ENCODE measurements around the gene OVCA2.

The OVCA2 gene

GRCh38 chr17:2050300-2051060, 8.7 kb downstream of the OVCA2 start:
- intact Hi-C loops (cut with DNase I), result no loop called here
- DNase-seq, result peak in 6 of 10 donors; percentile 32 to 88 (median 57)

GRCh38 chr17:2051061-2051932, 9.5 kb downstream of the OVCA2 start:
- intact Hi-C loops (cut with DNase I), result no loop called here
- DNase-seq, result peak in 5 of 10 donors; percentile 37 to 92 (median 59)

DNA sequence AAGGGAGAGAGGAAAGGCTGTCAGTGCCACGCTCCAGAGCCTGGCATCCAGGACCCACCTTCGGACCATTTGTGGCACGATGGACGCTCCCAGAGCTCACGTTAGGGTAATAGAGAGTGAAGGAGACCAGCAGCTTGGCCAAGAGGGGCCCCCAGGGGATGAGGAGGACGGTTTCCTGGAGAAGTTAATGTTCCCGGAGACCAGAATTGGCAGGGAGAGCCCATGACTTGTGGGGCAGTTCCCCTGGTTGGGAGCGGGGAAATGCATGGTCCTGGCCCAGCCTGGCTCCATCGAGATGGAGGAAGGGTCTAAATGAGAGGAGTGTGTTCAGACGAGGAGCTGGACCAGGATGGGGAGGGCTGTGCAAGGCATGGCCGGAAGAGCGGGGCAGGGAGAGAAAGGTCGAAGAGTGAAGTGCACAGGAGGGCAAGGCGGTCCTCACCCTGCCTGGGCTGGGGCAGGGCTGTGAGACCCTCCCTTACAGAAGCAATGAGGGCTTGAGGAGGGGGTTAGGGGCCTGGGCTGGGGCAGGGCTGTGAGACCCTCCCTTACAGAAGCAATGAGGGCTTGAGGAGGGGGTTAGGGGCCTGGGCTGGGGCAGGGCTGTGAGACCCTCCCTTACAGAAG, 10.2 kb downstream of the OVCA2 start:
- DNase-seq, result no peak
- intact Hi-C loops (cut with DNase I), result no loop called here

DNA sequence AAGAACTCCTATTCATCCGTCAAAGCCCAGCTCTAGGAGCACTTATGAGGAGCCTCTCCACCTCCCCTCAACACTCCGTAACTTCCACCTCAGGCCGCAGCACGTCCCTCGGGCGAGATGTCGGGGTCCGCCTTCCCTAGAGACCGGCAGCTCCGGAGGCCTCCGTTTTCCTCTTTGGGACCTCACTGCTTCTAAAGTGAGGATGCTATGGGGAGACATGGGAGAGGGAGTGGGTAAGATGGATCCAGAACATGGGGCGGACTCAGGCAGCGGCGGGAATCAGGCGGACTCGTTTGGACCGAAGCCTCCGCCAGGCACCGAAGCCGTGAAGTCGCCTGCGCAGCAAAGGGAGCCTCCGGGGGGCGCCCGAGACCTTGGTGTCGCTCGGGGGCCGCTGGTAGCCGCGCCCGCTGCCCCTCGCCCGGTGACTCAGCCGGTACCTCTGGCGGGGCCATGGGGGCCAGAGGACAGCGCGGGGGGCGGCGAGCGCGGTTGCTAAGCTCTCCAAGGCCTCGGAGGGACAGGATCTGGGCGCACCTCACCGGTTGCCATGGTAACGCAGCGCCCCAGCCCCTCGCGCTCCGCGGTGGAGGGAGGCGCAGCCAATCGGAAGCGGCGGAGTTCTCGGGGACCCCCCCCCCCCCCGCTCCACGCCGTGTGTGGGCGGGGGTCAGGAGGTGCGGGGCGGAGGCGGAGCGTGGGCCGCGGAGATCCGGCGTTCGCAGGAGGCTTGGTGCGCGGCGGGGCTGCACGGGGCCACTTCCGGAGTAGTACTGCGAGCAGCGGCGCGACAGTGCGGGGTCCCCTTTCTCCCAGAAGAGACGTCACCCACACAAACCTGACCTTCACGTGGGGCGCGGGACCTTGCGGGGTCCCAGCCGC, 11.8 kb downstream of the OVCA2 start:
- DNase-seq, result peak; percentile 45 to 95 (median 70)
- intact Hi-C loops (cut with DNase I), result no loop called here

DNA sequence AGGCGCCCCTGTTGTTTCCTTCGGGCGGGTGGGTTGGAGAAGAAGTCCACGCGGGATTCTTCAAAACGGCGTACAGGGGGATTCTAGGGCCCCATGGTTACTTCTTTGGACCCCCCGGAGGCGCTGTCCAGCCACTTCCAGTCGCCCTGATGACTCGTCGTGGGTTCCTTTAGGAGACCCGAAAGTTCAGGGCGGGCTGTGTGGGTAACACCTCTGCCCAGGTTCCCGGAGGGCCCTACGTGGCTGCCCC, 12.4 kb downstream of the OVCA2 start:
- DNase-seq, result no peak
- intact Hi-C loops (cut with DNase I), result no loop called here

- peak in 9 of 10 donors; percentile 38 to 95 (median 57) for DNase-seq
- intact Hi-C loops (cut with DNase I), result loop anchor here (1.0 kb wide), 1 partner anchor 190 kb away; no protein-coding TSS in a partner anchor
Measured at GRCh38 chr17:2054512-2055291, 12.9 kb downstream of the OVCA2 start, which contains the start of gene HIC1. TSS of gene HIC1 (plus strand) at chr17:2055103. CDS start at chr17:2056691, 1,588 bp downstream.

GRCh38 chr17:2055292-2056205, 13.7 kb downstream of the OVCA2 start:
- intact Hi-C loops (cut with DNase I), result loop anchor here (1.0 kb wide), 1 partner anchor 189 kb away; no protein-coding TSS in a partner anchor
- no peak for DNase-seq

DNA sequence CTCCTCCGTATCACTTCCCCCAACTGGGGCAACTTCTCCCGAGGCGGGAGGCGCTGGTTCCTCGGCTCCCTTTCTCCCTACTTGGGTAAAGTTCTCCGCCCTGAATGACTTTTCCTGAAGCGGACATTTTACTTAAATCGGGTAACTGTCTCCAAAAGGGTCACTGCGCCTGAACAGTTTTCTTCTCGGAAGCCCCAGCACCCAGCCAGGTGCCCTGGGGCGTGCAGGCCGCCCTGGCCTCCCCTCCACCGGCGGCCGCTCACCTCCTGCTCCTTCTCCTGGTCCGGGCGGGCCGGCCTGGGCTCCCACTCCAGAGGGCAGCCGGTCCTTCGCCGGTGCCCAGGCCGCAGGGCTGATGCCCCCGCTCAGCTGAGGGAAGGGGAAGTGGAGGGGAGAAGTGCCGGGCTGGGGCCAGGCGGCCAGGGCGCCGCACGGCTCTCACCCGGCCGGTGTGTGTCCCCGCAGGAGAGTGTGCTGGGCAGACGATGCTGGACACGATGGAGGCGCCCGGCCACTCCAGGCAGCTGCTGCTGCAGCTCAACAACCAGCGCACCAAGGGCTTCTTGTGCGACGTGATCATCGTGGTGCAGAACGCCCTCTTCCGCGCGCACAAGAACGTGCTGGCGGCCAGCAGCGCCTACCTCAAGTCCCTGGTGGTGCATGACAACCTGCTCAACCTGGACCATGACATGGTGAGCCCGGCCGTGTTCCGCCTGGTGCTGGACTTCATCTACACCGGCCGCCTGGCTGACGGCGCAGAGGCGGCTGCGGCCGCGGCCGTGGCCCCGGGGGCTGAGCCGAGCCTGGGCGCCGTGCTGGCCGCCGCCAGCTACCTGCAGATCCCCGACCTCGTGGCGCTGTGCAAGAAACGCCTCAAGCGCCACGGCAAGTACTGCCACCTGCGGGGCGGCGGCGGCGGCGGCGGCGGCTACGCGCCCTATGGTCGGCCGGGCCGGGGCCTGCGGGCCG, 14.7 kb downstream of the OVCA2 start:
- no peak for DNase-seq
- intact Hi-C loops (cut with DNase I), result no loop called here

- no peak for DNase-seq
- intact Hi-C loops (cut with DNase I), result no loop called here
Measured at GRCh38 chr17:2057175-2057759, 15.4 kb downstream of the OVCA2 start.

DNA sequence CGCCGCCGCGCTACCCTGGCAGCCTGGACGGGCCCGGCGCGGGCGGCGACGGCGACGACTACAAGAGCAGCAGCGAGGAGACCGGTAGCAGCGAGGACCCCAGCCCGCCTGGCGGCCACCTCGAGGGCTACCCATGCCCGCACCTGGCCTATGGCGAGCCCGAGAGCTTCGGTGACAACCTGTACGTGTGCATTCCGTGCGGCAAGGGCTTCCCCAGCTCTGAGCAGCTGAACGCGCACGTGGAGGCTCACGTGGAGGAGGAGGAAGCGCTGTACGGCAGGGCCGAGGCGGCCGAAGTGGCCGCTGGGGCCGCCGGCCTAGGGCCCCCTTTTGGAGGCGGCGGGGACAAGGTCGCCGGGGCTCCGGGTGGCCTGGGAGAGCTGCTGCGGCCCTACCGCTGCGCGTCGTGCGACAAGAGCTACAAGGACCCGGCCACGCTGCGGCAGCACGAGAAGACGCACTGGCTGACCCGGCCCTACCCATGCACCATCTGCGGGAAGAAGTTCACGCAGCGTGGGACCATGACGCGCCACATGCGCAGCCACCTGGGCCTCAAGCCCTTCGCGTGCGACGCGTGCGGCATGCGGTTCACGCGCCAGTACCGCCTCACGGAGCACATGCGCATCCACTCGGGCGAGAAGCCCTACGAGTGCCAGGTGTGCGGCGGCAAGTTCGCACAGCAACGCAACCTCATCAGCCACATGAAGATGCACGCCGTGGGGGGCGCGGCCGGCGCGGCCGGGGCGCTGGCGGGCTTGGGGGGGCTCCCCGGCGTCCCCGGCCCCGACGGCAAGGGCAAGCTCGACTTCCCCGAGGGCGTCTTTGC, 16.2 kb downstream of the OVCA2 start:
- intact Hi-C loops (cut with DNase I), result no loop called here
- DNase-seq, result no peak

DNA sequence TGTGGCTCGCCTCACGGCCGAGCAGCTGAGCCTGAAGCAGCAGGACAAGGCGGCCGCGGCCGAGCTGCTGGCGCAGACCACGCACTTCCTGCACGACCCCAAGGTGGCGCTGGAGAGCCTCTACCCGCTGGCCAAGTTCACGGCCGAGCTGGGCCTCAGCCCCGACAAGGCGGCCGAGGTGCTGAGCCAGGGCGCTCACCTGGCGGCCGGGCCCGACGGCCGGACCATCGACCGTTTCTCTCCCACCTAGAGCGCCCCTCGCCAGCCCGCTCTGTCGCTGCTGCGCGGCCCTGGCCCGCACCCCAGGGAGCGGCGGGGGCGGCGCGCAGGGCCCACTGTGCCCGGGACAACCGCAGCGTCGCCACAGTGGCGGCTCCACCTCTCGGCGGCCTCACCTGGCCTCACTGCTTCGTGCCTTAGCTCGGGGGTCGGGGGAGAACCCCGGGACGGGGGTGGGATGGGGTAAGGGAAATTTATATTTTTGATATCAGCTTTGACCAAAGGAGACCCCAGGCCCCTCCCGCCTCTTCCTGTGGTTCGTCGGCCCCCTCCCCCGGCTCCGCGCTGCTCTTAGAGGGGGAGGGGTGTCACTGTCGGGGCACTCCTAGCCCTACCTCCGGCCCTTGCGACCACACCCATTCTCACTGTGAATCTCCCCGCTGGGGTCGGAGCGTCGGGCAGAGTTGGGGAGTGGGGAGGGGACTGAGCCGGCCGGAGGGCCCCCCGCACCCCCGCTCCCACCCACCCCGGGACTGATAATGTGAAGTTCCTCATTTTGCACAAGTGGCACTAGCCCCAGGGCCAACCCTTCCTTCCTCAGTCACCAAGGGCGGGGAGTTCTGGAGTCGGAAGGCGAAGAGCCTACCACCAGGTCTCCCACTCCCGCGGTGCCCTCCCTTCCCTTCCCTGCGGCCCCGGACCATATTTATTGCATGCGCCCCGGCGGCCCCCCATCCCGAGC, 17.0 kb downstream of the OVCA2 start:
- DNase-seq, result peak in 3 of 10 donors; percentile 25 to 52 (median 48)

GRCh38 chr17:2059547-2060384, 17.9 kb downstream of the OVCA2 start:
- DNase-seq, result no peak

More for the DNA sequence above, 17.0 kb downstream of the OVCA2 start:
- intact Hi-C loops (cut with DNase I), result no loop called here

GRCh38 chr17:2060385-2060658, 18.5 kb downstream of the OVCA2 start:
- intact Hi-C loops (cut with DNase I), result no loop called here
- peak in 1 of 10 donors; percentile 55 for DNase-seq

More at GRCh38 chr17:2059547-2060384, 17.9 kb downstream of the OVCA2 start:
- intact Hi-C loops (cut with DNase I), result no loop called here
